Astrocyte (in vitro differentiated cells and primary cell): Measurements from ENCODE around the gene PEX14. TPM values are rescaled to one million over a fixed set of nuclear protein-coding genes. Genes with fewer than 3 reads are reported as not detected.

Source experiments
- DNase-seq: peaks from one replicate; pipeline ENCODE4 v3.0.0-alpha.2; 2010; ENCODE audit warnings: low read depth
- FAIRE-seq: peaks from 2 replicates; lab custom pipeline; 2011; peaks lifted over from hg19 to GRCh38; lab: Jason Lieb, UNC
- H2AFZ ChIP-seq: 2 replicates; pipeline ENCODE4 v1.6.0; 2012; ENCODE audit warnings: low read depth, low read length, inconsistent platforms
- H3K27ac ChIP-seq: 2 replicates; pipeline ENCODE4 v1.5.1; 2011; ENCODE audit warnings: low read depth, low read length, inconsistent platforms
- H3K27me3 ChIP-seq: 2 replicates; pipeline ENCODE4 v1.6.0; 2011; ENCODE audit warnings: low read length, inconsistent platforms; ENCODE audit not compliant: insufficient read depth
- H3K36me3 ChIP-seq: 2 replicates; pipeline ENCODE4 v1.5.1; 2011; ENCODE audit warnings: low read length, inconsistent platforms; ENCODE audit not compliant: insufficient read depth
- H3K4me1 ChIP-seq: 2 replicates; pipeline ENCODE4 v1.5.1; 2011; ENCODE audit warnings: low read length, inconsistent platforms; ENCODE audit not compliant: insufficient read depth
- H3K4me2 ChIP-seq: 2 replicates; pipeline ENCODE4 v1.6.0; 2012; ENCODE audit warnings: low read length, inconsistent platforms
- H3K4me3 ChIP-seq: 2 replicates; pipeline ENCODE4 v1.5.1; 2011; ENCODE audit warnings: low read depth, mild to moderate bottlenecking, low read length, inconsistent platforms; ENCODE audit not compliant: insufficient read depth
- H3K79me2 ChIP-seq: 2 replicates; pipeline ENCODE4 v1.6.0; 2012; ENCODE audit warnings: mild to moderate bottlenecking, low read length, inconsistent platforms; ENCODE audit not compliant: insufficient read depth
- H3K9ac ChIP-seq: 2 replicates; pipeline ENCODE4 v1.6.0; 2012; ENCODE audit warnings: mild to moderate bottlenecking, low read length, inconsistent platforms
- H3K9me3 ChIP-seq: 2 replicates; pipeline ENCODE4 v1.5.1; 2012; ENCODE audit warnings: low read depth, mild to moderate bottlenecking, low read length, inconsistent platforms; ENCODE audit not compliant: insufficient read depth
- H4K20me1 ChIP-seq: 2 replicates; pipeline ENCODE4 v1.6.0; 2012; ENCODE audit warnings: low read length, inconsistent platforms; ENCODE audit not compliant: insufficient read depth
- H3K27ac Mint-ChIP-seq: one replicate; pipeline ENCODE4 v1.8.0; 2021; ENCODE audit warnings: mild to moderate bottlenecking, mixed read lengths; ENCODE audit not compliant: unreplicated experiment
- H3K27me3 Mint-ChIP-seq: one replicate; pipeline ENCODE4 v1.8.0; 2021; ENCODE audit warnings: low read depth, mixed read lengths; ENCODE audit not compliant: unreplicated experiment
- H3K36me3 Mint-ChIP-seq: one replicate; pipeline ENCODE4 v1.8.0; 2021; ENCODE audit warnings: low read depth, mixed read lengths; ENCODE audit not compliant: unreplicated experiment
- H3K4me1 Mint-ChIP-seq: one replicate; pipeline ENCODE4 v1.8.0; 2021; ENCODE audit warnings: low read depth, mixed read lengths; ENCODE audit not compliant: unreplicated experiment
- H3K4me3 Mint-ChIP-seq: one replicate; pipeline ENCODE4 v1.8.0; 2021; ENCODE audit warnings: mild to moderate bottlenecking, moderate library complexity, mixed read lengths; ENCODE audit not compliant: unreplicated experiment
- H3K9me3 Mint-ChIP-seq: one replicate; pipeline ENCODE4 v1.8.0; 2021; ENCODE audit warnings: mild to moderate bottlenecking, mixed read lengths; ENCODE audit not compliant: unreplicated experiment
- CTCF ChIP-seq: IDR thresholded peaks from 2 replicates; pipeline ENCODE4 v1.5.1; 2011; ENCODE audit warnings: low read depth, mild to moderate bottlenecking, inconsistent platforms, low read length, moderate library complexity; ENCODE audit not compliant: insufficient read depth
- EZH2 ChIP-seq: IDR thresholded peaks from 2 replicates; pipeline ENCODE4 v1.6.1; 2012; ENCODE audit warnings: mild to moderate bottlenecking, low read length, inconsistent platforms; ENCODE audit not compliant: insufficient read depth
- total RNA-seq: library from RNA; stranded (reverse); gene quantifications from 2 replicates; pipeline ENCODE4 v1.2.1, GENCODE V29; 2021

The PEX14 gene
- total RNA-seq, 1 donor from 2014 or later = 23.3 TPM

- peaks cover 43% of the 10 kb centered on the region for H4K20me1 ChIP-seq
- H2AFZ ChIP-seq = no peak overlapping the region
- DNase-seq (no peak), FAIRE-seq (no peak)
- Mint-ChIP-seq H3K27me3 (no peaks in the 10 kb centered on the region), H3K36me3 (peaks cover 32% of the 10 kb centered on the region), H3K4me3 (peak overlapping the region; percentile 75), H3K4me1 (peaks cover 25% of the 10 kb centered on the region), H3K9me3 (no peaks in the 10 kb centered on the region), H3K27ac (no peak overlapping the region)
- H3K4me1 ChIP-seq = peaks cover 22% of the 10 kb centered on the region
- H3K27me3 ChIP-seq = no peaks in the 10 kb centered on the region
- peaks cover 7% of the 10 kb centered on the region for H3K79me2 ChIP-seq
- H3K36me3 ChIP-seq = no peaks in the 10 kb centered on the region
- H3K4me3 ChIP-seq = no peak overlapping the region
- H3K4me2 ChIP-seq = peak overlapping the region; percentile 63
- no peak overlapping the region for H3K27ac ChIP-seq
- no peaks in the 10 kb centered on the region for H3K9me3 ChIP-seq
- no peak for TF ChIP-seq EZH2
- TF ChIP-seq CTCF = no peak
- no peak overlapping the region for H3K9ac ChIP-seq
These were observed 64.1 kb downstream of the PEX14 start for GRCh38 chr1:10538646-10539355.

DNA sequence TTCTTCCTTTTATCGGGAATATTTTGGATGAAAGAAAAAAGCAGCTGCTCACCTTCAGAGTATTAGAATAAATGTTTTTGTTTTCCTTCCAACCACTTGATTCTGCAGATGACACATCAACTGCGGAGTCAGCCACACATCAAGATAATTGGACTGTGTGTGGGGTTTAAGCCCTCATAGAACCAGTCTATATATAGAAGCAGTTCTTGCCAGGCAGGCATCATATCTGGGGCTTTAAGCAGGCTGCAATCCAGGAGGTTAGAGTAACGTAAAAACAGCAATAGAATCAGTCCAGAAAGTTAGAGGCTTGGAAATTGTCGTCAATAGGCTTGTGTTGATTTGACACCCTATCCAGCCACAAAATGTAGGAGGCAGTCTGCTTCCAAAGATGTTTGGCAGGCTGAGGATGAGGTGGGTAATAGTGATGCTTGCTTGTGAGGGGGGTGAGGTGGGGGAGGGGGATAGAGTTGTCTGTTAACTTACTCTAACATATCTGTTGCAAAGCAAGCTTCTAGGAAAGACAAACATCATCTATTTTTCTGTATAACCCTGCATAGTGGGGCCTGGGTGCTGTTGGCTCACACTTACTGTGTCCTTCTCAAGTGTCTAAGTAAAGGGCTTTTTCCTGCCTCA lies 64.8 kb downstream of the PEX14 start:
- Histone ChIP-seq H3K4me3 (no peak overlapping the region), H3K9me3 (no peaks in the 10 kb centered on the region), H3K27me3 (no peaks in the 10 kb centered on the region), H2AFZ (no peak overlapping the region), H3K79me2 (peaks cover 2% of the 10 kb centered on the region), H3K27ac (no peak overlapping the region), H3K9ac (peak overlapping the region; percentile 1), H4K20me1 (peaks cover 37% of the 10 kb centered on the region), H3K36me3 (no peaks in the 10 kb centered on the region), H3K4me2 (peak overlapping the region; percentile 63), H3K4me1 (peaks cover 22% of the 10 kb centered on the region)
- H3K4me1 Mint-ChIP-seq = peaks cover 23% of the 10 kb centered on the region
- no peak overlapping the region for H3K4me3 Mint-ChIP-seq
- FAIRE-seq = no peak
- no peaks in the 10 kb centered on the region for H3K9me3 Mint-ChIP-seq
- peak; percentile 81 for DNase-seq
- H3K36me3 Mint-ChIP-seq = peaks cover 32% of the 10 kb centered on the region
- no peaks in the 10 kb centered on the region for H3K27me3 Mint-ChIP-seq
- no peak overlapping the region for H3K27ac Mint-ChIP-seq
- TF ChIP-seq CTCF (no peak), EZH2 (no peak)
